ENCODE measurements around the gene RNASE12.

DNA sequence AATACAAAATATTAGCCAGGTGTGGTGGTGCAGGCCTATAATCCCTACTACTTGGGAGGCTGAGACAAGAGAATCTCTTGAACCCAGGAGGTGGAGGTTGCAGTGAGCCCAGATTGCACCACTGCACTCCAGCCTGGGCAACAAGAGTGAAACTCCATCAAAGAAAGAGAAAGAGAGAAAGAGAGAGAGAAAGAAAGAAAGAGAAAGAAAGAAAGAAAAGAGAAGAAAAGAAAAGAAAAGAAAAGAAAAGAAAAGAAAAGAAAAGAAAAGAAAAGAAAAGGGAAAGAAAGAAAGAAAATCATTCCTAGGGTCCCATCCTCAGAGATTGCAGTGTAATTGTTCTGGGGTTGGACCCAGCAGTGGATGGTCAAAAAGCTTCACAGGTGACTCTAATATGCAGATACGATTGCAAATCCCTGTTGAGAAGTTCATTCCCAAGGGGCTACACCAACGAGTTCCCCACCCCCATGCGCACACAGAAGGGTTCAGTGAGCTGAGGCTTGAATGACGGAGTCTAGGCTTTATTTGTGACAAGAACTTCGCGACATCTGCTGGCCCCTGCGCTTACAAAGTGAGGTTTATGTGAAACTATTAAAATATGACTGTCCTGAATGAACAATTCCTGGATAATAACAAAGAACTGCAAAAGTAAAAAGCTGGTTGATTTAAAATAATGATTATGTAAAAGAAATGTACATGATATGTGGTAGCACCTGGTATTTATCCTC is 17.4 kb upstream of the RNASE12 start:
- TF ChIP-seq EZH2 (IDR thresholded peaks at IDR 0.05; ENCODE audit: borderline replicate concordance, low read depth, low read length, poor library complexity, severe bottlenecking): no peak
- TF ChIP-seq, protein P1, sequence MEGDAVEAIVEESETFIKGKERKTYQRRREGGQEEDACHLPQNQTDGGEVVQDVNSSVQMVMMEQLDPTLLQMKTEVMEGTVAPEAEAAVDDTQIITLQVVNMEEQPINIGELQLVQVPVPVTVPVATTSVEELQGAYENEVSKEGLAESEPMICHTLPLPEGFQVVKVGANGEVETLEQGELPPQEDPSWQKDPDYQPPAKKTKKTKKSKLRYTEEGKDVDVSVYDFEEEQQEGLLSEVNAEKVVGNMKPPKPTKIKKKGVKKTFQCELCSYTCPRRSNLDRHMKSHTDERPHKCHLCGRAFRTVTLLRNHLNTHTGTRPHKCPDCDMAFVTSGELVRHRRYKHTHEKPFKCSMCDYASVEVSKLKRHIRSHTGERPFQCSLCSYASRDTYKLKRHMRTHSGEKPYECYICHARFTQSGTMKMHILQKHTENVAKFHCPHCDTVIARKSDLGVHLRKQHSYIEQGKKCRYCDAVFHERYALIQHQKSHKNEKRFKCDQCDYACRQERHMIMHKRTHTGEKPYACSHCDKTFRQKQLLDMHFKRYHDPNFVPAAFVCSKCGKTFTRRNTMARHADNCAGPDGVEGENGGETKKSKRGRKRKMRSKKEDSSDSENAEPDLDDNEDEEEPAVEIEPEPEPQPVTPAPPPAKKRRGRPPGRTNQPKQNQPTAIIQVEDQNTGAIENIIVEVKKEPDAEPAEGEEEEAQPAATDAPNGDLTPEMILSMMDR (conservative IDR thresholded peaks at IDR 0.05; ENCODE audit: low read depth, low read length): no peak
